KMS-11 (cell line): ENCODE data around the gene DTNBP1.

Experiments
- H2AFZ ChIP-seq: fragments of 200-600 bp; sonication (generic); 2 replicates; pipeline ENCODE4 v1.6.1; 2016; ENCODE audit warnings: antibody characterized with exemption, mixed run types, low read depth
- H3K27ac ChIP-seq: fragments of 200-600 bp; sonication (generic); 2 replicates; pipeline ENCODE4 v1.6.1; 2016; ENCODE audit warnings: mild to moderate bottlenecking, mixed run types
- H3K27me3 ChIP-seq: fragments of 200-600 bp; sonication (generic); 2 replicates; pipeline ENCODE4 v1.6.1; 2017; ENCODE audit warnings: mild to moderate bottlenecking, low read depth, mixed run types, moderate library complexity; ENCODE audit not compliant: insufficient read depth
- H3K36me3 ChIP-seq: fragments of 200-600 bp; sonication (generic); 2 replicates; pipeline ENCODE4 v1.6.1; 2017; ENCODE audit warnings: mild to moderate bottlenecking, mixed run types; ENCODE audit not compliant: insufficient read depth
- H3K4me1 ChIP-seq: fragments of 200-600 bp; sonication (generic); 2 replicates; pipeline ENCODE4 v1.6.1; 2016; ENCODE audit warnings: mild to moderate bottlenecking, low read depth, mixed run types; ENCODE audit not compliant: poor library complexity, severe bottlenecking
- H3K4me2 ChIP-seq: fragments of 200-600 bp; sonication (generic); 2 replicates; pipeline ENCODE4 v1.7.0; 2016; ENCODE audit warnings: mild to moderate bottlenecking, mixed run types
- H3K4me3 ChIP-seq: fragments of 200-600 bp; sonication (generic); IDR thresholded peaks from 2 replicates; pipeline ENCODE4 v1.6.1; 2017; ENCODE audit warnings: low read depth, low read length, mixed read lengths; ENCODE audit not compliant: insufficient read depth
- H3K79me2 ChIP-seq: fragments of 200-600 bp; sonication (generic); 2 replicates; pipeline ENCODE4 v1.6.1; 2016; ENCODE audit warnings: low read depth, mixed run types; ENCODE audit not compliant: insufficient read depth
- H3K9ac ChIP-seq: fragments of 200-600 bp; sonication (generic); 2 replicates; pipeline ENCODE4 v1.6.1; 2016; ENCODE audit warnings: mild to moderate bottlenecking, mixed run types
- H4K20me1 ChIP-seq: fragments of 200-600 bp; sonication (generic); 2 replicates; pipeline ENCODE4 v1.6.1; 2016; ENCODE audit warnings: mild to moderate bottlenecking, mixed run types; ENCODE audit not compliant: insufficient read depth
- TF ChIP-seq, protein P1 (sequence below): fragments of 200-600 bp; sonication (generic); conservative IDR thresholded peaks from 2 replicates; pipeline ENCODE4 v1.6.1; 2017; ENCODE audit warnings: low read depth, mild to moderate bottlenecking, antibody characterized with exemption, low read length, moderate library complexity, mixed read lengths

The DTNBP1 gene

DNA sequence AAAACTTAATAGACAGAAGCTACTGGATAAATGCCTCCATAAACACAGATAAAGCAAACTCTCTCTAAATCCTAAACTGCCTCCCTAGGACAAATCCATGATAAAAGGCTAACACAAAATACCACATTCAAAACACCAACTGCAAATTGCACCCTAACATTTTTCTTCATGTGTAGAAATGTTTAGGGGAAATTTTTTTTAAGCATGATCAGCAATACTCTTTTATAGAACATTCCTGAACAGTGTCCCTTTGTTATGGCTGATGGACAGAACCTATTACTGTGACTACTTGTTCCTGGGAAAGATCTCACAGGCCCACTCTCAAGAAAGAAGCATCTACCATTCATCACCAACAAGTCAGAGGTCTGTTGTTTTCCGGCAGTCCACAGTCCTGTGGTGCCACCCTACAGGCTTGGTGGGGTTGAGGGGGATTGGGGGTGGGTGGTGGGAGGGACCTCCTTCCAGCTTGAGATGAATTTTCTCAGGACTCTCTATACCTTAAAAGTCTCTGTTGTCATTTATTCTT, 64.5 kb downstream of the DTNBP1 start:
- no peak overlapping the region for H3K4me3 ChIP-seq
- H3K9ac ChIP-seq: no peak overlapping the region

DNA sequence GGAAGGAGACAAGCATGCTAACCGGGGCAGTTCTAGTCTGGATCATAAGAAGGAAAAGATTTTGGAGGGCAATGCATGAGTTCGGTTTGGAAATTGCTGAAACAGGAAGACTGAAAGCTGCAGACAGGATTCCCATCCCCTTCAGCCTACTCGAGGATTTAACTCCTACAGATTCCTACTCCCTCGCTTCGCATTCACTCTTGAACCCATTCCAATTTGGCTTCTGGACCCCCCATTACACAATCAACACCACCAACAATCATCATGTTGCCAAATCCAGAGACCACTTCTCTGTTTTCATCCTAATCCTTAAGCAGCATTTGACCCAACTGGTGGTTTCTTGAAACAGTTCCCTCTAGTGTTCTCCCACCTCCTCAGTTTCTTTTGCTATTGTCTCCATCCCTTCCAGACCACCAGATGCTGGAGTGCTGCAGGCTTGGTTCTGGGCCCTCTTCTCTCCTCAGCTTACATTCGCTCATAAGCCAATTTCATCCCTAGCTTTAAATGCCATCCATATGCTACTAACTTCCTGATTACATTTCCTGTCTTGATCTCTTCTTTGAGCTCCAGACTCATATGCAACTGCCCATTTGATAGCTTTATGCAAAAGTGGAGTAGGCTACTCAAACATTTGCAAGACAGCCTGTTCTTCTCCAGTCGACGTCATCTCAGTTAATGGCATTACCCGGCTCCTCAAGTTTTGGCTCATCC, 66.5 kb downstream of the DTNBP1 start:
- Histone ChIP-seq H3K4me1 (no peaks in the 10 kb centered on the region), H2AFZ (no peak overlapping the region), H3K27ac (no peak overlapping the region), H3K4me2 (no peak overlapping the region), H4K20me1 (no peaks in the 10 kb centered on the region), H3K9ac (no peak overlapping the region), H3K4me3 (no peak overlapping the region), H3K36me3 (no peaks in the 10 kb centered on the region), H3K79me2 (no peaks in the 10 kb centered on the region), H3K27me3 (no peaks in the 10 kb centered on the region)
- TF ChIP-seq, protein P1, sequence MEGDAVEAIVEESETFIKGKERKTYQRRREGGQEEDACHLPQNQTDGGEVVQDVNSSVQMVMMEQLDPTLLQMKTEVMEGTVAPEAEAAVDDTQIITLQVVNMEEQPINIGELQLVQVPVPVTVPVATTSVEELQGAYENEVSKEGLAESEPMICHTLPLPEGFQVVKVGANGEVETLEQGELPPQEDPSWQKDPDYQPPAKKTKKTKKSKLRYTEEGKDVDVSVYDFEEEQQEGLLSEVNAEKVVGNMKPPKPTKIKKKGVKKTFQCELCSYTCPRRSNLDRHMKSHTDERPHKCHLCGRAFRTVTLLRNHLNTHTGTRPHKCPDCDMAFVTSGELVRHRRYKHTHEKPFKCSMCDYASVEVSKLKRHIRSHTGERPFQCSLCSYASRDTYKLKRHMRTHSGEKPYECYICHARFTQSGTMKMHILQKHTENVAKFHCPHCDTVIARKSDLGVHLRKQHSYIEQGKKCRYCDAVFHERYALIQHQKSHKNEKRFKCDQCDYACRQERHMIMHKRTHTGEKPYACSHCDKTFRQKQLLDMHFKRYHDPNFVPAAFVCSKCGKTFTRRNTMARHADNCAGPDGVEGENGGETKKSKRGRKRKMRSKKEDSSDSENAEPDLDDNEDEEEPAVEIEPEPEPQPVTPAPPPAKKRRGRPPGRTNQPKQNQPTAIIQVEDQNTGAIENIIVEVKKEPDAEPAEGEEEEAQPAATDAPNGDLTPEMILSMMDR: no peak

More for the DNA sequence above, 64.5 kb downstream of the DTNBP1 start:
- Histone ChIP-seq H3K27ac (no peak overlapping the region), H3K79me2 (no peaks in the 10 kb centered on the region), H3K36me3 (no peaks in the 10 kb centered on the region), H3K4me2 (no peak overlapping the region), H4K20me1 (no peaks in the 10 kb centered on the region), H3K4me1 (no peaks in the 10 kb centered on the region), H2AFZ (no peak overlapping the region), H3K27me3 (no peaks in the 10 kb centered on the region)
- TF ChIP-seq, protein P1: no peak

DNA sequence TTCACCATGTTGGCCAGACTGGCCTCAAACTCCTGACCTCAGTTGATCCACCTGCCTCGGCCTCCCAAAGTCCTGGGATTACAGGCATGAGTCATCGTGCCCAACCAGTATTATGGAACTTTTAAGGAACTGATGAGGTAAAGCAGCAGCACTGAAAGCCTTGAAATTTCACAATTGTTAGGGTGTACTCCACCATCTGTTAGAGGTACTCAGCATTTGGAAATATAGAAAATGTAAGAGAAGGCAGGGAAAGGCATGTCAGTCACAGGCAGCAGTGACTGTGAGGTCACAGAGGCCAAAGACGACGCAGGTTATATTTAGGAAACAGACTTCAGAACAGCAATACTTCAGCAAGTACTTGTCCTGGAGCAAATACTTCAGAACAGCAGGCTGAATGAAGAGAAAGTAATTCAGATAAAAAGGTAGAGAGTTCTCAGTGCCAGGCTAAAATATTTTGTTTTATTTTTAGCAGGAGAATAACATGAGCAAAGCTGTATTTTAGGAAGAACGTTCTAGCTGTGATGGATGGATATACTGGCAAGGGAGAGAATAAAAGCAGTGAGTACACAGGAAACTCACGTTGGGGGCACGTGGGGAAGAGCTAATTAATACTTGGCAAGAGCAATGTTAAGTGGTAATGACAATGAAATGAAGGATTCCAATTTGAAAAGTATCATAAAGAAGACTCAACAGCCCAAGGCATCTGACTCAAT, 67.2 kb downstream of the DTNBP1 start:
- TF ChIP-seq, protein P1: no peak
- no peak overlapping the region for H3K27ac ChIP-seq
- no peaks in the 10 kb centered on the region for H3K36me3 ChIP-seq

DNA sequence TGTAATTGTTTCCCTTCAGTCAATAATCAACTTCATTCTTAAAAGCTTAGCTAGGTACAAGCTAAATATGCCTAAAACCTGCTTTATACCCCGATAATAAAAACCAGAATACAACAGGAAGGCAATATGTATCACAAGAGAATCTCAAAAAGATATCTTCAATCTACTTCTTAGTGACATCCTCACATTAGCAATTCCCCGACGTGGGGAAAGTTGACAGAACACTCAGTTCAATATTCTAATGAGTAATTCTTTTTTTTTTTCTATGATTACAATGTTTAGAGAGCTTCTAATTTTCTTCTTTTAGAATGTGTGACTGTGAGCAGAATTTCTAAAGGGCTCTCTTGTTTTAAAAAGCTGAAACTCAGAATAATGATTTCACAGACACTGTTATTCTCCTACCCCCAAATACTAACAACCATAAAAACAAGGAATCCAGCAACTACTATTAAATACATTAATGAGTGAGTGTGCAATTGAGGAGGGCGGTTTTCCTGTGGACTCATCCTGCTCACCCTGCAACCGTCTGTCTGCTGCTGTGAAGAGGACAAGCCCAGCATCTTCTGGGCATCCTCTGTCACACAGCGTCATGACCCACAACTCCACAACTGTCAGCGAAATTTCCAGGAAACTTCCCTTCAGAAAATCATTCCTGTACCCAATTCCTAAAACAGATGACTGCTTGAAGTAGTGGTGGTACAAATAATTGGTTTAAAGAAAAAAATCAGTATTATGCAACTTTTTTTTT, 68.1 kb downstream of the DTNBP1 start:
- TF ChIP-seq, protein P1: no peak
- no peak overlapping the region for H2AFZ ChIP-seq
- H3K79me2 ChIP-seq: no peaks in the 10 kb centered on the region
- no peak overlapping the region for H3K4me3 ChIP-seq
- no peak overlapping the region for H3K27ac ChIP-seq
- H3K4me1 ChIP-seq: peaks cover 3% of the 10 kb centered on the region
- H3K36me3 ChIP-seq: no peaks in the 10 kb centered on the region
- H4K20me1 ChIP-seq: no peaks in the 10 kb centered on the region
- H3K4me2 ChIP-seq: no peak overlapping the region
- H3K9ac ChIP-seq: no peak overlapping the region
- H3K27me3 ChIP-seq: no peaks in the 10 kb centered on the region

More for the DNA sequence above, 67.2 kb downstream of the DTNBP1 start:
- H3K9ac ChIP-seq: no peak overlapping the region
- H2AFZ ChIP-seq: no peak overlapping the region
- no peak overlapping the region for H3K4me2 ChIP-seq
- no peaks in the 10 kb centered on the region for H3K27me3 ChIP-seq
- H4K20me1 ChIP-seq: no peaks in the 10 kb centered on the region
- no peak overlapping the region for H3K4me3 ChIP-seq
- H3K79me2 ChIP-seq: no peaks in the 10 kb centered on the region
- H3K4me1 ChIP-seq: no peaks in the 10 kb centered on the region
